Heart right ventricle (tissue), 16 donors: Measurements from ENCODE around the gene CPN2. TPM values are rescaled to one million over a fixed set of nuclear protein-coding genes. Genes with fewer than 3 reads are reported as not detected.
A peak's percentile ranks its signal among the peaks of the same experiment; 100 is the strongest.

Experiments
- ATAC-seq, 8 donors: fragments of 200-7000 bp; cut with Tn5 transposase; one replicate each; pipeline ENCODE4 v1.9.1; 2020; ENCODE audit warnings: mild to moderate bottlenecking in 8 of 8, moderate library complexity in 8 of 8, moderate number of reproducible peaks in 1 of 8
- DNase-seq, 2 donors: peaks; one replicate each; pipeline ENCODE4 v3.0.0-alpha.2; 2020
- H3K27ac ChIP-seq, 10 donors: fragments of 200-600 bp; sonication (generic) in 2 of 10; one replicate each; pipeline versions ENCODE4 v1.5.0 to v1.8.0; 2020 to 2022; ENCODE audit warnings: mild to moderate bottlenecking in 3 of 10
- H3K27me3 ChIP-seq, 7 donors: fragments of 200-600 bp; one replicate each; pipeline ENCODE4 v1.8.0; 2021 to 2022; ENCODE audit warnings: mild to moderate bottlenecking in 2 of 7
- H3K36me3 ChIP-seq, 9 donors: fragments of 200-600 bp; sonication (generic) in 1 of 9; one replicate each; pipeline versions ENCODE4 v1.5.0 to v1.8.0; 2020 to 2022; ENCODE audit warnings: mild to moderate bottlenecking in 2 of 9
- H3K4me1 ChIP-seq, 9 donors: fragments of 200-600 bp; sonication (generic) in 1 of 9; one replicate each; pipeline versions ENCODE4 v1.5.0 to v1.8.0; 2020 to 2022; ENCODE audit warnings: mild to moderate bottlenecking in 4 of 9
- H3K4me3 ChIP-seq, 10 donors: fragments of 200-600 bp; sonication (generic) in 2 of 10; one replicate each; pipeline versions ENCODE4 v1.5.0 to v1.8.0; 2020 to 2022; ENCODE audit warnings: mild to moderate bottlenecking in 7 of 10, moderate library complexity in 2 of 10
- H3K9me3 ChIP-seq, 11 donors: fragments of 200-600 bp in 10 of 11; sonication (generic) in 2 of 11; one replicate each; pipeline versions ENCODE4 v1.5.0 to v1.8.0; 2013 to 2022; ENCODE audit warnings: mild to moderate bottlenecking in 2 of 11, control low read depth in 1 of 11, moderate library complexity in 1 of 11
- WGBS, 2 donors: extraction: QIAGEN DNeasy Blood & Tissue Kit; methylation state at CpG; one replicate each; pipeline ENCODE4 v1.1.7; 2013; ENCODE audit warnings: inconsistent platforms in 1 of 2; 5-methylcytosine and 5-hydroxymethylcytosine counted together
- intact Hi-C, 10 donors: fragments of 100-400 bp; cut with DNase I; formaldehyde crosslinking; loops; one replicate each; pipeline versions ENCODE4 v1.11.1 to v1.14.2; 2022
- polyA plus RNA-seq, 2 donors: library from polyadenylated mRNA; stranded (reverse); fragments of 200-250 nt; gene quantifications; one replicate each; pipeline ENCODE4 v1.2.3, GENCODE V29; 2013
- total RNA-seq, 10 donors: library from RNA; stranded (reverse); fragmentation: NEBNext Ultra II Directional in 3 of 10; extraction: Animal tissue kit (Norgen Biotek cat#: 25700) in 3 of 10; gene quantifications; one replicate each; pipeline versions ENCODE4 v1.2.1 to v1.2.4, GENCODE V29; 2021 to 2023
- TF ChIP-seq, protein P1 (sequence below), 9 donors: fragments of 200-600 bp; sonication (generic) in 2 of 9; IDR thresholded peaks; one replicate each; pipeline versions ENCODE4 v1.5.0 to v1.8.0; 2021 to 2022; ENCODE audit warnings: antibody characterized with exemption in 9 of 9, mild to moderate bottlenecking in 5 of 9, moderate library complexity in 1 of 9
- donor health status: Arrhythmogenic right ventricular cardiomyopathy.
- donor health status: ischemic (EF 13 %, LVEDD 7.1; RV severe dilation, severe dysfunction).
- donor health status: healthy with polysubstance abuse.
- donor health status: DM: no; HTN: yes; CAD: no.
- donor health status: DM: no; HTN: no; CAD: no.
- donor health status: ischemic (EF 25% LVEDD 6.9; RV normal size, moderate dysfunction).
- donor health status: ischemic (EF 25% LVEDD 5.7; RV mildly dilated, moderate dysfunction).
- donor health status: healthy.
- donor health status: DM: yes; HTN: yes; CAD: no.
- donor health status: Ischemic cardiomyopathy.
- donor health status: ischemic (EF 35%, LVEDD 5.7; RV mildly dilated, moderate dysfunction).
- donor health status: nonischemic (EF 11% LVEDD 7.7; RV severe dilation, severe dysfunction).
- donor health status: DM: yes; HTN: yes; CAD: no.
- donor health status: PGD.
- donor health status: ischemic (EF 29% LVEDD 5.4; RV normal size, mild dysfunction).
- donor health status: nonischemic (EF 23%, LVEDD 6.1; RV moderate dilation, normal function).

Gene CPN2
- total and polyA plus RNA-seq, 12 donors = 0.12 to 4.5 (median 1.5) TPM

DNA sequence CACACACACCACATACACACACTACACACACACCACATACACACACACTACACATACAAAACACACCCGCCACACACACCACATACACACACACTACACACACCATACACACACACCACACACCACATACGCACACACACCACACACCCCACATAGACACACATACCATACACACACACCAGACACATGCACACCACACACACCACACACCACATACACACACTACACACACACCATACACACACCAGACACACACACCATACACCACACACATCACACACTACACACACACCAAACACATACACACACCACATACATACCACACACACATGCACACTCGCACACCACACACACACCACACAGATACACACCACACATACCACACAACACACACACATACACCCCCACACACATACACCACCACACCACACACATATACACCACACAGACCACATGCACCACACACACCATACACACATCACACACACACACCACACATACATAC, 26.3 kb downstream of the CPN2 start:
- DNase-seq (no peak), ATAC-seq (no peak)
- intact Hi-C loops = no loop called here

DNA sequence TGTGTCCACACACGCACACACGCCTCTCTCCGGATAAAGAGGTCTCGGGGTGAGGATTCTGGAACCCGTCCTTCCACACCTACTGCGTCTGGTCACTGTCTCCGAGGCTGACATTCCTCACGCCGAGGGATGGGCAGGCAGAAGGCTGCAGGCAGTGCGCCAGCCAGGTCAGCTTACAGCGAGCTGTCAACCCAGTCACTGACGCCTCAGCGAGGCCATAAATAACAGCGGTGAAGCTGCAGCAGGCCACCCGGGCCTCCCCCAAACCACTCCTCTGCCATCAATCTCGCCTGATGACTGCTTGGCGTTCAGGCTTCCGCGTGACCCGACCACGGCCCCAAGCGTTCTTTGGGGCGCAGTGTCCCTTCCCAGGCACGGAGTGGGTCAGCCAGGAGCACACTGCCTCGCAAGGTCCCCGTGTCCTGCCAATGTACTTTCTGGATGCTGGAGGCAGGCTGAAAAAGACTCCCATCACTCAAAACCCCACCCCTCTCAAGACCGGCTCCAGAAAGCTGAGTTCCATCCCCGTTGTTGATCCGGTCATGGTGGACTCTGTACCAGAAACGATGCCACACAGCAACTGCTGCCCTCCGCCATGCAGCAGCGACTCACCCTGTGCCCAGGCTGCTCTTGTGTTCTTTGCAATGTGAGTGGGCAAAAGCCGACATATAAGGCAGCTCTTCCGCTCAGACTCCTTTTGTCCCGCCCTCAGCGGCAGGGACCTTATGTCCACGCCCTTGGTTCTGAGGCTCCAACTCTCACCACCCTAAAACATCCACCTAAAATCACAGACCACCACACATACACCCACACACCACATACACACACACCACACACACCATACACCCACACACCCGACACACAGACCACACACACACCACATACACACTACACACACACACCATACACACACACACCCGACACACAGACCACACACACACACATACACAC, 27.1 kb downstream of the CPN2 start:
- Histone ChIP-seq H3K27ac (peak overlapping the region; percentile 52 to 96 (median 84)), H3K4me1 (peaks cover 0 to 13% (median 0%) of the 10 kb centered on the region in 9 donors), H3K27me3 (peaks cover 0 to 50% (median 35%) of the 10 kb centered on the region in 7 donors), H3K4me3 (peak overlapping the region in 8 of 10 donors; percentile 0 to 48 (median 42)), H3K9me3 (peaks cover 0 to 11% (median 0%) of the 10 kb centered on the region in 11 donors), H3K36me3 (no peaks in the 10 kb centered on the region)
- TF ChIP-seq, protein P1, sequence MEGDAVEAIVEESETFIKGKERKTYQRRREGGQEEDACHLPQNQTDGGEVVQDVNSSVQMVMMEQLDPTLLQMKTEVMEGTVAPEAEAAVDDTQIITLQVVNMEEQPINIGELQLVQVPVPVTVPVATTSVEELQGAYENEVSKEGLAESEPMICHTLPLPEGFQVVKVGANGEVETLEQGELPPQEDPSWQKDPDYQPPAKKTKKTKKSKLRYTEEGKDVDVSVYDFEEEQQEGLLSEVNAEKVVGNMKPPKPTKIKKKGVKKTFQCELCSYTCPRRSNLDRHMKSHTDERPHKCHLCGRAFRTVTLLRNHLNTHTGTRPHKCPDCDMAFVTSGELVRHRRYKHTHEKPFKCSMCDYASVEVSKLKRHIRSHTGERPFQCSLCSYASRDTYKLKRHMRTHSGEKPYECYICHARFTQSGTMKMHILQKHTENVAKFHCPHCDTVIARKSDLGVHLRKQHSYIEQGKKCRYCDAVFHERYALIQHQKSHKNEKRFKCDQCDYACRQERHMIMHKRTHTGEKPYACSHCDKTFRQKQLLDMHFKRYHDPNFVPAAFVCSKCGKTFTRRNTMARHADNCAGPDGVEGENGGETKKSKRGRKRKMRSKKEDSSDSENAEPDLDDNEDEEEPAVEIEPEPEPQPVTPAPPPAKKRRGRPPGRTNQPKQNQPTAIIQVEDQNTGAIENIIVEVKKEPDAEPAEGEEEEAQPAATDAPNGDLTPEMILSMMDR (IDR thresholded peaks at IDR 0.05) = no peak
- 14 to 25% methylated on average over 39 of the region's 39 CpGs for WGBS, 2 donors
- DNase-seq (peak; percentile 86 to 87), ATAC-seq (peak; percentile 85 to 95 (median 91))
- intact Hi-C loops = loop anchor here in 1 of 10 donors (2.0 kb wide), 1 partner anchor 543 kb away; no protein-coding TSS in a partner anchor

More for the DNA sequence above, 26.3 kb downstream of the CPN2 start:
- Histone ChIP-seq H3K27me3 (peaks cover 0 to 50% (median 31%) of the 10 kb centered on the region in 7 donors), H3K4me1 (peaks cover 0 to 18% (median 5%) of the 10 kb centered on the region in 9 donors), H3K27ac (no peak overlapping the region), H3K4me3 (no peak overlapping the region), H3K36me3 (no peaks in the 10 kb centered on the region), H3K9me3 (peaks cover 0 to 3% (median 0%) of the 10 kb centered on the region in 11 donors)
- TF ChIP-seq, protein P1 (IDR thresholded peaks at IDR 0.05) = no peak
- 97 to 99% methylated on average over 3 of the region's 3 CpGs for WGBS, 2 donors

GRCh38 chr3:194322678-194323211, 28.4 kb downstream of the CPN2 start:
- ATAC-seq = no peak
- intact Hi-C loops = loop anchor here in 1 of 10 donors (2.0 kb wide), 1 partner anchor 542 kb away; no protein-coding TSS in a partner anchor

More at GRCh38 chr3:194322678-194323211, 28.4 kb downstream of the CPN2 start:
- H3K36me3 ChIP-seq = no peaks in the 10 kb centered on the region
- H3K9me3 ChIP-seq = peaks cover 0 to 20% (median 0%) of the 10 kb centered on the region in 11 donors
- peaks cover 0 to 13% (median 0%) of the 10 kb centered on the region in 9 donors for H3K4me1 ChIP-seq
- peak overlapping the region in 1 of 10 donors; percentile 7 for H3K4me3 ChIP-seq
- no peak overlapping the region for H3K27ac ChIP-seq
- 70 to 78% methylated on average over 18 of the region's 18 CpGs for WGBS, 2 donors
- H3K27me3 ChIP-seq = peaks cover 0 to 53% (median 37%) of the 10 kb centered on the region in 7 donors
- DNase-seq = no peak
- TF ChIP-seq, protein P1 (IDR thresholded peaks at IDR 0.05) = no peak
